WTC11 (cell line): ENCODE results near the gene IFNA1. TPM values are rescaled to one million over a fixed set of nuclear protein-coding genes. Genes with fewer than 3 reads are reported as not detected.

ENCODE experiments used
- ATAC-seq: fragments of 200-7000 bp; cut with Tn5 transposase; 2 replicates; pipeline ENCODE4 v1.10.0; 2021; ENCODE audit warnings: mild to moderate bottlenecking, moderate library complexity
- CTCF ChIA-PET: fragments of 300-600 bp; sonication (Branson Sonifier 250); formaldehyde crosslinking; loops from one replicate; lab custom pipeline; 2021; ENCODE audit warnings: antibody characterized with exemption; lab: Charles Lee
- POLR2A ChIA-PET: fragments of 350-600 bp; sonication (Branson Sonifier 250); formaldehyde crosslinking; loops from one replicate; lab custom pipeline; 2021; ENCODE audit warnings: antibody characterized with exemption; lab: Charles Lee
- DNase-seq: peaks from one replicate; pipeline ENCODE4 v3.0.0; 2021; ENCODE audit warnings: low spot score
- H3K27ac Mint-ChIP-seq: 2 replicates; pipeline ENCODE4 v1.8.0; 2021; ENCODE audit warnings: mixed read lengths
- H3K27me3 Mint-ChIP-seq: 2 replicates; pipeline ENCODE4 v1.8.0; 2021; ENCODE audit warnings: low read depth, mild to moderate bottlenecking, moderate library complexity, mixed read lengths
- H3K36me3 Mint-ChIP-seq: 2 replicates; pipeline ENCODE4 v1.8.0; 2021; ENCODE audit warnings: mixed read lengths
- H3K4me1 Mint-ChIP-seq: 2 replicates; pipeline ENCODE4 v1.8.0; 2022; ENCODE audit warnings: mixed read lengths
- H3K4me3 Mint-ChIP-seq: 2 replicates; pipeline ENCODE4 v1.8.0; 2021; ENCODE audit warnings: mild to moderate bottlenecking, moderate library complexity, mixed read lengths
- H3K9me3 Mint-ChIP-seq: 2 replicates; pipeline ENCODE4 v1.8.0; 2021; ENCODE audit warnings: mixed read lengths
- EMX1 ChIP-seq: fragments of 250-450 bp; sonication (Bioruptor Pico); IDR thresholded peaks from 2 replicates; pipeline ENCODE4 v1.8.0; 2021; ENCODE audit warnings: mild to moderate bottlenecking
- ESRRA ChIP-seq: sonication (generic); formaldehyde crosslinking; IDR thresholded peaks from 2 replicates; pipeline ENCODE4 v1.8.1; 2022; ENCODE audit warnings: mild to moderate bottlenecking, missing genetic modification reagents, borderline replicate concordance
- ETV6 ChIP-seq: sonication (generic); formaldehyde crosslinking; IDR thresholded peaks from 2 replicates; pipeline ENCODE4 v1.8.1; 2022; ENCODE audit warnings: mild to moderate bottlenecking, missing genetic modification reagents
- FOXK1 ChIP-seq: sonication (generic); formaldehyde crosslinking; IDR thresholded peaks from 2 replicates; pipeline ENCODE4 v1.8.0; 2022; ENCODE audit warnings: mild to moderate bottlenecking, moderate library complexity, missing genetic modification reagents
- GTF2I ChIP-seq: fragments of 250-450 bp; sonication (Bioruptor Pico); conservative IDR thresholded peaks from 2 replicates; pipeline ENCODE4 v1.4.0; 2021; ENCODE audit warnings: mild to moderate bottlenecking
- HMGA2 ChIP-seq: fragments of 250-450 bp; sonication (Bioruptor Pico); IDR thresholded peaks from 2 replicates; pipeline ENCODE4 v1.4.0; 2021; ENCODE audit warnings: mild to moderate bottlenecking, moderate library complexity
- IRF2 ChIP-seq: sonication (generic); formaldehyde crosslinking; IDR thresholded peaks from 2 replicates; pipeline ENCODE4 v1.8.0; 2022; ENCODE audit warnings: low read depth, missing genetic modification reagents, borderline replicate concordance
- KAT7 ChIP-seq: sonication (generic); formaldehyde crosslinking; IDR thresholded peaks from 2 replicates; pipeline ENCODE4 v1.8.1; 2023; ENCODE audit warnings: missing genetic modification reagents, mild to moderate bottlenecking, borderline replicate concordance
- NFE2L1 ChIP-seq: sonication (generic); formaldehyde crosslinking; IDR thresholded peaks from 2 replicates; pipeline ENCODE4 v1.8.1; 2023; ENCODE audit warnings: missing genetic modification reagents
- OVOL2 ChIP-seq: fragments of 250-450 bp; sonication (Bioruptor Pico); IDR thresholded peaks from 2 replicates; pipeline ENCODE4 v1.9.0; 2021; ENCODE audit warnings: mild to moderate bottlenecking, borderline replicate concordance
- SMAD4 ChIP-seq: sonication (generic); formaldehyde crosslinking; IDR thresholded peaks from 2 replicates; pipeline ENCODE4 v1.8.0; 2022; ENCODE audit warnings: mild to moderate bottlenecking, missing genetic modification reagents
- TCF7 ChIP-seq: sonication (generic); formaldehyde crosslinking; IDR thresholded peaks from 2 replicates; pipeline ENCODE4 v1.8.0; 2022; ENCODE audit warnings: mild to moderate bottlenecking, low read depth, missing genetic modification reagents, moderate library complexity
- TEAD1 ChIP-seq: sonication (generic); formaldehyde crosslinking; IDR thresholded peaks from 2 replicates; pipeline ENCODE4 v1.8.0; 2022; ENCODE audit warnings: mild to moderate bottlenecking, missing genetic modification reagents
- ZNF232 ChIP-seq: sonication (generic); formaldehyde crosslinking; IDR thresholded peaks from 2 replicates; pipeline ENCODE4 v1.8.0; 2022; ENCODE audit warnings: mild to moderate bottlenecking, missing genetic modification reagents
- total RNA-seq: library from RNA; stranded (reverse); gene quantifications from 3 replicates; pipeline ENCODE4 v1.2.3, GENCODE V29; 2021
- TF ChIP-seq, protein P1 (sequence below): sonication (generic); formaldehyde crosslinking; IDR thresholded peaks from 2 replicates; pipeline ENCODE4 v1.8.0; 2023; ENCODE audit warnings: mild to moderate bottlenecking, missing genetic modification reagents
- TF ChIP-seq, protein P2 (sequence below): sonication (generic); formaldehyde crosslinking; IDR thresholded peaks from 2 replicates; pipeline ENCODE4 v1.8.0; 2022; ENCODE audit warnings: mild to moderate bottlenecking, missing genetic modification reagents
- TF ChIP-seq, protein P3 (sequence below): fragments of 250-450 bp; sonication (Bioruptor Pico); conservative IDR thresholded peaks from 2 replicates; pipeline ENCODE4 v1.9.0; 2021; ENCODE audit warnings: mild to moderate bottlenecking
- TF ChIP-seq, protein P4 (sequence below): fragments of 250-450 bp; sonication (Bioruptor Pico); IDR thresholded peaks from 2 replicates; pipeline ENCODE4 v2.1.2; 2022; ENCODE audit warnings: mild to moderate bottlenecking, moderate library complexity
- TF ChIP-seq, protein P5 (sequence below): sonication (generic); formaldehyde crosslinking; IDR thresholded peaks from 2 replicates; pipeline ENCODE4 v1.8.1; 2022; ENCODE audit warnings: low read depth, missing genetic modification reagents, borderline replicate concordance
- TF ChIP-seq, protein P6 (sequence below): sonication (generic); formaldehyde crosslinking; IDR thresholded peaks from 2 replicates; pipeline ENCODE4 v1.8.1; 2023; ENCODE audit warnings: mild to moderate bottlenecking, missing genetic modification reagents, moderate library complexity

Gene IFNA1
- total RNA-seq, 1 experiment from 2014 or later: not detected

DNA sequence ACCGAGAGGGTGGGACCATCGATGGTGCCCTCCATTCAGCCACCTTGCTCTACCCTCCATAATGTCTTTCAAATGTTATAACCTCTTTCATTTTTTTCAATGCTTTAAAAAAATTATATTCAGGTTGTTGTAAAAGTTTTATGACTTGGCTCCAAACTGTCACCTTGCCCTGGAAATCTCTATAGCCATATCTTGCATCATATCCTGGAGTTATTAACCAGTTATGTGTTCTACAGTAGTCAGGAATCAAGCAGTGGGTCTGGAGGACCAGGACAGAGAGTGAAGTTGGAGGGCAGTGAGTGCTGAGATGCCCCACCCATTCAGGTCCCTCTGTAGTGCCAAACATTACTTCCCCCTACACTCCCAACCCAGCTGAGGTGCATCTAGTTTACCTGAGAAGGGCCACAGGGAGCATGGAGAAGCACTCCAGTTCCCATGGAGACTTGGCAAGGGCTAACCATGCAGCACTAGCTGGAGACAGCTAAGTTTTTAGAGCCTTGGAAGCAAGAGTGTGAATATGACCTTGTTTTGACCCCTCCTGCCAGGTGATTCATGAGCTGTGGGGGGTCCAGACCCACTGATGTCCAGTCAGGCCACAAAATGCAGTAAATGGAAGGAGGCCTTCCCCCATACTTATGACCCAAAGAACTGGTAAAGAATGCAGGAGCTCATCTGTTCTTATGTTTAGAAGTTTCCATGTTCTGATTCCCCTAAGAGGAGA is 25.9 kb upstream of the IFNA1 start (continued):
- TF ChIP-seq, protein P1, sequence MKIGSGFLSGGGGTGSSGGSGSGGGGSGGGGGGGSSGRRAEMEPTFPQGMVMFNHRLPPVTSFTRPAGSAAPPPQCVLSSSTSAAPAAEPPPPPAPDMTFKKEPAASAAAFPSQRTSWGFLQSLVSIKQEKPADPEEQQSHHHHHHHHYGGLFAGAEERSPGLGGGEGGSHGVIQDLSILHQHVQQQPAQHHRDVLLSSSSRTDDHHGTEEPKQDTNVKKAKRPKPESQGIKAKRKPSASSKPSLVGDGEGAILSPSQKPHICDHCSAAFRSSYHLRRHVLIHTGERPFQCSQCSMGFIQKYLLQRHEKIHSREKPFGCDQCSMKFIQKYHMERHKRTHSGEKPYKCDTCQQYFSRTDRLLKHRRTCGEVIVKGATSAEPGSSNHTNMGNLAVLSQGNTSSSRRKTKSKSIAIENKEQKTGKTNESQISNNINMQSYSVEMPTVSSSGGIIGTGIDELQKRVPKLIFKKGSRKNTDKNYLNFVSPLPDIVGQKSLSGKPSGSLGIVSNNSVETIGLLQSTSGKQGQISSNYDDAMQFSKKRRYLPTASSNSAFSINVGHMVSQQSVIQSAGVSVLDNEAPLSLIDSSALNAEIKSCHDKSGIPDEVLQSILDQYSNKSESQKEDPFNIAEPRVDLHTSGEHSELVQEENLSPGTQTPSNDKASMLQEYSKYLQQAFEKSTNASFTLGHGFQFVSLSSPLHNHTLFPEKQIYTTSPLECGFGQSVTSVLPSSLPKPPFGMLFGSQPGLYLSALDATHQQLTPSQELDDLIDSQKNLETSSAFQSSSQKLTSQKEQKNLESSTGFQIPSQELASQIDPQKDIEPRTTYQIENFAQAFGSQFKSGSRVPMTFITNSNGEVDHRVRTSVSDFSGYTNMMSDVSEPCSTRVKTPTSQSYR (CRISPR knock-in tag): no peak
- TF ChIP-seq EMX1 (CRISPR knock-in tag) (no peak), FOXK1 (no peak), IRF2 (CRISPR knock-in tag) (no peak), NFE2L1 (CRISPR knock-in tag) (no peak)
- TF ChIP-seq, protein P2, sequence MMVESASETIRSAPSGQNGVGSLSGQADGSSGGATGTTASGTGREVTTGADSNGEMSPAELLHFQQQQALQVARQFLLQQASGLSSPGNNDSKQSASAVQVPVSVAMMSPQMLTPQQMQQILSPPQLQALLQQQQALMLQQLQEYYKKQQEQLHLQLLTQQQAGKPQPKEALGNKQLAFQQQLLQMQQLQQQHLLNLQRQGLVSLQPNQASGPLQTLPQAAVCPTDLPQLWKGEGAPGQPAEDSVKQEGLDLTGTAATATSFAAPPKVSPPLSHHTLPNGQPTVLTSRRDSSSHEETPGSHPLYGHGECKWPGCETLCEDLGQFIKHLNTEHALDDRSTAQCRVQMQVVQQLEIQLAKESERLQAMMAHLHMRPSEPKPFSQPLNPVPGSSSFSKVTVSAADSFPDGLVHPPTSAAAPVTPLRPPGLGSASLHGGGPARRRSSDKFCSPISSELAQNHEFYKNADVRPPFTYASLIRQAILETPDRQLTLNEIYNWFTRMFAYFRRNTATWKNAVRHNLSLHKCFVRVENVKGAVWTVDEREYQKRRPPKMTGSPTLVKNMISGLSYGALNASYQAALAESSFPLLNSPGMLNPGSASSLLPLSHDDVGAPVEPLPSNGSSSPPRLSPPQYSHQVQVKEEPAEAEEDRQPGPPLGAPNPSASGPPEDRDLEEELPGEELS (CRISPR knock-in tag): no peak

DNA sequence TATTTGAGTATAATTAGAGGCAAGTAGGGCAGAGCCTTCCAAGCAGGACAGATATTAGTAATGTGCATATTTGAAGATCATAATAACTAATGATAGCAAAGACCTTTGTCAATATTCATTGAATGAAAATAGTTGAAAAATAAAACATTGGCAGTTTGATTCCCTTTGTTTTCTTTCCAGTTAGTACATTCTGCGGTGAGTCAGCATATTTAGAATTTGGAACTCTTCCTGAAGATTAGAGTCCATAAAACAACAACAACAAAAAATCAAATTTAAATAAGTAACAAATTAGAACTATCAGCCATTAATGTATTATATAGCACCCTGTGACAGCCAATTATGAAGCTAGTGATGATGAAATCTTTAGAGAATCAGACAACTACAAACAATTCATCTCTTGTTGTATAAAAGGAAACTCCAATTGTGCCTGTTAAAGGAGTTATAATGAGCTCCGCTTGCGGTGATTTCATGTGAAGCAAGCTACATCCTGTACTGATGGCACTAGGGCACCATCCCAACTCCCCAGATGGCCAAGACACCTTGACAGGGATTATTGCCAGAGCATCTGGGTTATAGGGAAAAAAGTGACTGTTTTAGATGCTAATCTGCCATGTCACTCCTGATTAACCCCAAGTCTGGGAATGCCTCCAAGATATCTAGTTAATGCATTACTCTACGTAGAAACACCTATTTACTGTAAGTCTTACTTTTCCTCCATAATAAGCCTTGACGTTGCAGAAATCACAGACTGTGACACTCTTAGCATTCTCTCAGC is 24.6 kb upstream of the IFNA1 start:
- ATAC-seq (no peak), DNase-seq (no peak)
- no peak overlapping the region for H3K4me3 Mint-ChIP-seq
- no peaks in the 10 kb centered on the region for H3K9me3 Mint-ChIP-seq
- TF ChIP-seq OVOL2 (CRISPR knock-in tag) (no peak), KAT7 (no peak), TEAD1 (CRISPR knock-in tag) (no peak)
- TF ChIP-seq, protein P3, sequence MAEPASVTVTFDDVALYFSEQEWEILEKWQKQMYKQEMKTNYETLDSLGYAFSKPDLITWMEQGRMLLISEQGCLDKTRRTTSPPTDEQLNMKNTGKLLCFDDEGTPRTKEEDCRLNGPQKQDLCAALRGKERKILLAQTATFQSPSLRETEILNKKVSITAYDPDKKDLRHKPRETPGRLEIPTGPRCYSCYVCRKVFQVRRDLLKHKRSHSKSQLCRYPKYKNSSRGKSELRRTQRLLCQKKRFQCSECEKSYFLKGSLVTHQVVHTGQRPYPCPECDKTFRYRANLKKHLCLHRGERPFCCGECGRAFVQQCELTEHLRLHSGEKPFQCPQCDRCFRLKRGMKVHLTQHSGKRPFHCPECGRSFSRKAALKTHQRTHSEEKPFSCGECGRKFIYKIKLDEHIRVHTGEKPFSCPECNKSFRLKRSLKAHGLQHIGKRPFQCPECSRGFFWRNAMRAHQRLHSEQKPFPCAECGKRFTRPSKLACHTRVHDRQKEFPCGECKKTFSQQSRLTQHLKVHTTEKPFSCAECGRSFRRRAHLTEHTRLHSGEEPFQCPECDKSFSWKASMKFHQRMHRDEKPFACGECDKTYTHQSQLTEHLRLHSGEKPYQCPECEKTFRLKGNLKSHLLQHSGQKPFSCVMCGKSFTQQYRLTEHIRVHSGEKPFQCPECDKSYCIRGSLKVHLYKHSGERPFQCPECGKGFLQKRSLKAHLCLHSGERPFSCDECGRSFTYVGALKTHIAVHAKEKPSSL (CRISPR knock-in tag): no peak
- TF ChIP-seq, protein P4, sequence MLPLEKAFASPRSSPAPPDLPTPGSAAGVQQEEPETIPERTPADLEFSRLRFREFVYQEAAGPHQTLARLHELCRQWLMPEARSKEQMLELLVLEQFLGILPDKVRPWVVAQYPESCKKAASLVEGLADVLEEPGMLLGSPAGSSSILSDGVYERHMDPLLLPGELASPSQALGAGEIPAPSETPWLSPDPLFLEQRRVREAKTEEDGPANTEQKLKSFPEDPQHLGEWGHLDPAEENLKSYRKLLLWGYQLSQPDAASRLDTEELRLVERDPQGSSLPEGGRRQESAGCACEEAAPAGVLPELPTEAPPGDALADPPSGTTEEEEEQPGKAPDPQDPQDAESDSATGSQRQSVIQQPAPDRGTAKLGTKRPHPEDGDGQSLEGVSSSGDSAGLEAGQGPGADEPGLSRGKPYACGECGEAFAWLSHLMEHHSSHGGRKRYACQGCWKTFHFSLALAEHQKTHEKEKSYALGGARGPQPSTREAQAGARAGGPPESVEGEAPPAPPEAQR (CRISPR knock-in tag): no peak
- H3K4me1 Mint-ChIP-seq: no peaks in the 10 kb centered on the region
- no peak overlapping the region for H3K27ac Mint-ChIP-seq
- H3K27me3 Mint-ChIP-seq: no peaks in the 10 kb centered on the region
- CTCF ChIA-PET: interaction anchor here (0.5 to 0.7 kb wide), 2 partner anchors 23 to 97 kb away, joined by 3 to 4 read pairs; no protein-coding TSS in a partner anchor
- no peaks in the 10 kb centered on the region for H3K36me3 Mint-ChIP-seq
- POLR2A ChIA-PET: interaction anchor here (0.9 kb wide), 1 partner anchor 15 kb away, joined by 3 read pairs; no protein-coding TSS in a partner anchor

DNA sequence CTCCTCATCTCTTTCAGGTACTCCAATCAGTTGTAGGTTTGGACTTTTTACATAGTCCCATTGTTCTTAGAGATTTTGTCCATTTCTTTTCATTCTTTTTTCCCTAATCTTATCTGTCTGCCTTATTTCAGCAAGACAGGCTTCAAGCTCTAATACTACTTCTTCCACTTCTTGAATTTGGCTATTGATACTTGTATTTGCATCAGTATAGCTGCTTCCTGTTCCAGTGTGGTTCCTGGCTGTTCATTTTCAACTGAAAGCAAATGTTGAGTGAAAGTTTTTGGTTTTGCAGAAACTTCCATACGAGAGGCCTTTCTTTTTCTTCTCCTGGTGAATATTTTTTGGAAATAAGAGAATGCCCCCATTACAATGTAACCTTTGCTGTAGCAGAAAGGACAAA is 12.0 kb upstream of the IFNA1 start:
- no peaks in the 10 kb centered on the region for H3K27me3 Mint-ChIP-seq
- peak overlapping the region; percentile 62 for H3K27ac Mint-ChIP-seq
- H3K4me1 Mint-ChIP-seq: peaks cover 32% of the 10 kb centered on the region
- POLR2A ChIA-PET: no interaction called here
- CTCF ChIA-PET: interaction anchor here (0.7 to 1.5 kb wide), 3 partner anchors 26 to 193 kb away, joined by 3 to 4 read pairs (median 3); no protein-coding TSS in a partner anchor
- no peaks in the 10 kb centered on the region for H3K36me3 Mint-ChIP-seq
- H3K9me3 Mint-ChIP-seq: no peaks in the 10 kb centered on the region
- DNase-seq (no peak), ATAC-seq (no peak)
- no peak overlapping the region for H3K4me3 Mint-ChIP-seq
- TF ChIP-seq, protein P5, sequence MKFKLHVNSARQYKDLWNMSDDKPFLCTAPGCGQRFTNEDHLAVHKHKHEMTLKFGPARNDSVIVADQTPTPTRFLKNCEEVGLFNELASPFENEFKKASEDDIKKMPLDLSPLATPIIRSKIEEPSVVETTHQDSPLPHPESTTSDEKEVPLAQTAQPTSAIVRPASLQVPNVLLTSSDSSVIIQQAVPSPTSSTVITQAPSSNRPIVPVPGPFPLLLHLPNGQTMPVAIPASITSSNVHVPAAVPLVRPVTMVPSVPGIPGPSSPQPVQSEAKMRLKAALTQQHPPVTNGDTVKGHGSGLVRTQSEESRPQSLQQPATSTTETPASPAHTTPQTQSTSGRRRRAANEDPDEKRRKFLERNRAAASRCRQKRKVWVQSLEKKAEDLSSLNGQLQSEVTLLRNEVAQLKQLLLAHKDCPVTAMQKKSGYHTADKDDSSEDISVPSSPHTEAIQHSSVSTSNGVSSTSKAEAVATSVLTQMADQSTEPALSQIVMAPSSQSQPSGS: no peak
- no peak for TF ChIP-seq ZNF232
- TF ChIP-seq ETV6 (CRISPR knock-in tag): no peak
- TF ChIP-seq TCF7 (CRISPR knock-in tag): no peak
- no peak for TF ChIP-seq OVOL2 (CRISPR knock-in tag)
- TF ChIP-seq FOXK1: no peak
- TF ChIP-seq HMGA2 (CRISPR knock-in tag): no peak
- no peak for TF ChIP-seq GTF2I (CRISPR knock-in tag)
- no peak for TF ChIP-seq SMAD4 (CRISPR knock-in tag)
- TF ChIP-seq, protein P6, sequence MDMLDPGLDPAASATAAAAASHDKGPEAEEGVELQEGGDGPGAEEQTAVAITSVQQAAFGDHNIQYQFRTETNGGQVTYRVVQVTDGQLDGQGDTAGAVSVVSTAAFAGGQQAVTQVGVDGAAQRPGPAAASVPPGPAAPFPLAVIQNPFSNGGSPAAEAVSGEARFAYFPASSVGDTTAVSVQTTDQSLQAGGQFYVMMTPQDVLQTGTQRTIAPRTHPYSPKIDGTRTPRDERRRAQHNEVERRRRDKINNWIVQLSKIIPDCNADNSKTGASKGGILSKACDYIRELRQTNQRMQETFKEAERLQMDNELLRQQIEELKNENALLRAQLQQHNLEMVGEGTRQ: no peak
- no peak for TF ChIP-seq ESRRA (CRISPR knock-in tag)
